HEK293 (cell line): ENCODE data around the gene PRR22.

ENCODE experiments used
- GLI2 ChIP-seq: fragments of 450-650 bp; formaldehyde crosslinking; IDR thresholded peaks from 2 replicates; pipeline ENCODE4; 2017; ENCODE audit warnings: missing biosample characterization, missing genetic modification characterization, low read depth, borderline replicate concordance
- KLF9 ChIP-seq: fragments of 450-650 bp; formaldehyde crosslinking; IDR thresholded peaks from 2 replicates; pipeline ENCODE4 v1.5.1; 2016; ENCODE audit warnings: missing biosample characterization, missing genetic modification characterization, low read depth
- SCRT2 ChIP-seq: fragments of 450-650 bp; formaldehyde crosslinking; IDR thresholded peaks from 2 replicates; pipeline ENCODE4 v1.5.1; 2016; ENCODE audit warnings: missing biosample characterization, missing genetic modification characterization
- ZBTB44 ChIP-seq: fragments of 450-650 bp; IDR thresholded peaks from 2 replicates; pipeline ENCODE4 v1.5.1; 2018; ENCODE audit warnings: missing biosample characterization, mild to moderate bottlenecking, missing genetic modification characterization
- ZIC2 ChIP-seq: fragments of 450-650 bp; formaldehyde crosslinking; IDR thresholded peaks from 2 replicates; pipeline ENCODE4 v1.5.1; 2016; ENCODE audit warnings: missing biosample characterization, missing genetic modification characterization
- ZNF146 ChIP-seq: fragments of 450-650 bp; formaldehyde crosslinking; IDR thresholded peaks from 2 replicates; pipeline ENCODE4 v1.5.1; 2016; ENCODE audit warnings: missing biosample characterization, missing genetic modification characterization
- ZNF174 ChIP-seq: fragments of 450-650 bp; formaldehyde crosslinking; IDR thresholded peaks from 2 replicates; pipeline ENCODE4 v1.5.0; 2017; ENCODE audit warnings: missing biosample characterization, mild to moderate bottlenecking, missing genetic modification characterization
- ZNF175 ChIP-seq: fragments of 450-650 bp; formaldehyde crosslinking; IDR thresholded peaks from 2 replicates; pipeline ENCODE4 v1.5.1; 2016; ENCODE audit warnings: missing biosample characterization, missing genetic modification characterization
- ZNF292 ChIP-seq: fragments of 450-650 bp; formaldehyde crosslinking; IDR thresholded peaks from 2 replicates; pipeline ENCODE4 v1.5.1; 2016; ENCODE audit warnings: low read depth, missing biosample characterization, missing genetic modification characterization, borderline replicate concordance
- ZNF302 ChIP-seq: fragments of 450-650 bp; formaldehyde crosslinking; IDR thresholded peaks from 2 replicates; pipeline ENCODE4 v1.5.1; 2016; ENCODE audit warnings: missing biosample characterization, missing genetic modification characterization, low read depth
- ZNF341 ChIP-seq: fragments of 450-650 bp; formaldehyde crosslinking; IDR thresholded peaks from 2 replicates; pipeline ENCODE4; 2016; ENCODE audit warnings: low read depth, missing biosample characterization, missing genetic modification characterization
- ZNF391 ChIP-seq: fragments of 450-650 bp; formaldehyde crosslinking; IDR thresholded peaks from 2 replicates; pipeline ENCODE4 v1.5.1; 2016; ENCODE audit warnings: low read depth, missing biosample characterization, missing genetic modification characterization, borderline replicate concordance
- ZNF521 ChIP-seq: fragments of 450-650 bp; formaldehyde crosslinking; IDR thresholded peaks from 2 replicates; pipeline ENCODE4 v1.5.1; 2017; ENCODE audit warnings: missing biosample characterization, mild to moderate bottlenecking, missing genetic modification characterization
- ZNF530 ChIP-seq: fragments of 450-650 bp; formaldehyde crosslinking; IDR thresholded peaks from 2 replicates; pipeline ENCODE4 v1.5.1; 2016; ENCODE audit warnings: low read depth, missing biosample characterization, missing genetic modification characterization
- ZNF544 ChIP-seq: fragments of 450-650 bp; formaldehyde crosslinking; IDR thresholded peaks from 2 replicates; pipeline ENCODE4 v1.5.0; 2017; ENCODE audit warnings: missing biosample characterization, missing genetic modification characterization
- ZNF610 ChIP-seq: fragments of 450-650 bp; formaldehyde crosslinking; IDR thresholded peaks from 2 replicates; pipeline ENCODE4 v1.5.1; 2016; ENCODE audit warnings: missing biosample characterization, missing genetic modification characterization, borderline replicate concordance
- ZNF624 ChIP-seq: fragments of 450-650 bp; formaldehyde crosslinking; IDR thresholded peaks from 2 replicates; pipeline ENCODE4 v1.5.1; 2017; ENCODE audit warnings: missing biosample characterization, missing genetic modification characterization
- ZNF658 ChIP-seq: fragments of 450-650 bp; formaldehyde crosslinking; IDR thresholded peaks from 2 replicates; pipeline ENCODE4; 2016; ENCODE audit warnings: missing biosample characterization, missing genetic modification characterization
- ZNF677 ChIP-seq: fragments of 450-650 bp; IDR thresholded peaks from 2 replicates; pipeline ENCODE4 v1.5.0; 2018; ENCODE audit warnings: missing biosample characterization, mild to moderate bottlenecking, missing genetic modification characterization, moderate library complexity
- ZNF692 ChIP-seq: fragments of 450-650 bp; formaldehyde crosslinking; IDR thresholded peaks from 2 replicates; pipeline ENCODE4 v1.5.1; 2016; ENCODE audit warnings: missing biosample characterization, missing genetic modification characterization
- ZNF777 ChIP-seq: fragments of 450-650 bp; formaldehyde crosslinking; IDR thresholded peaks from 2 replicates; pipeline ENCODE4 v1.5.1; 2017; ENCODE audit warnings: missing biosample characterization, missing genetic modification characterization, borderline replicate concordance
- ZSCAN23 ChIP-seq: fragments of 450-650 bp; formaldehyde crosslinking; IDR thresholded peaks from 2 replicates; pipeline ENCODE4 v1.5.1; 2016; ENCODE audit warnings: missing biosample characterization, missing genetic modification characterization
- TF ChIP-seq, protein P1 (sequence below): sonication (generic); formaldehyde crosslinking; IDR thresholded peaks from 2 replicates; pipeline ENCODE4 v1.8.1; 2022; ENCODE audit warnings: mild to moderate bottlenecking, moderate library complexity, missing genetic modification reagents
- TF ChIP-seq, protein P2 (sequence below): fragments of 450-650 bp; formaldehyde crosslinking; IDR thresholded peaks from 2 replicates; pipeline ENCODE4; 2016; ENCODE audit warnings: missing biosample characterization, missing genetic modification characterization
- TF ChIP-seq, protein P3 (sequence below): fragments of 450-650 bp; formaldehyde crosslinking; IDR thresholded peaks from 2 replicates; pipeline ENCODE4 v1.5.1; 2017; ENCODE audit warnings: missing biosample characterization, missing genetic modification characterization
- TF ChIP-seq, protein P4 (sequence below): fragments of 450-650 bp; formaldehyde crosslinking; IDR thresholded peaks from 2 replicates; pipeline ENCODE4 v1.5.1; 2016; ENCODE audit warnings: missing biosample characterization, missing genetic modification characterization, borderline replicate concordance

PRR22 gene

GRCh38 chr19:5827891-5828660, 43.5 kb upstream of the PRR22 start (continued):
- TF ChIP-seq, protein P1, sequence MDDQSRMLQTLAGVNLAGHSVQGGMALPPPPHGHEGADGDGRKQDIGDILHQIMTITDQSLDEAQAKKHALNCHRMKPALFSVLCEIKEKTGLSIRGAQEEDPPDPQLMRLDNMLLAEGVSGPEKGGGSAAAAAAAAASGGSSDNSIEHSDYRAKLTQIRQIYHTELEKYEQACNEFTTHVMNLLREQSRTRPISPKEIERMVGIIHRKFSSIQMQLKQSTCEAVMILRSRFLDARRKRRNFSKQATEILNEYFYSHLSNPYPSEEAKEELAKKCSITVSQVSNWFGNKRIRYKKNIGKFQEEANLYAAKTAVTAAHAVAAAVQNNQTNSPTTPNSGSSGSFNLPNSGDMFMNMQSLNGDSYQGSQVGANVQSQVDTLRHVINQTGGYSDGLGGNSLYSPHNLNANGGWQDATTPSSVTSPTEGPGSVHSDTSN = 0 out of 2 replicates have a peak, but pooled peaks have one; percentile 60
- no peak for TF ChIP-seq ZNF302 (tag by site-specific recombination)
- no peak for TF ChIP-seq ZNF175
- TF ChIP-seq ZNF692 (tag by site-specific recombination) = peak; percentile 91
- no peak for TF ChIP-seq ZNF174 (tag by site-specific recombination)
- TF ChIP-seq ZNF530 (tag by site-specific recombination) = no peak
- peak; percentile 73; the same call in 1 of the 2 replicates for TF ChIP-seq ZSCAN23 (tag by site-specific recombination)
- TF ChIP-seq SCRT2 (tag by site-specific recombination) = no peak
- TF ChIP-seq ZBTB44 (tag by site-specific recombination) = 0 out of 2 replicates have a peak, but pooled peaks have one; percentile 6
- TF ChIP-seq ZIC2 (tag by site-specific recombination) = peak; percentile 47; the same call in 1 of the 2 replicates
- TF ChIP-seq ZNF610 (tag by site-specific recombination) = peak; percentile 64; the same call in 1 of the 2 replicates
- TF ChIP-seq ZNF341 (tag by site-specific recombination) = no peak; the same call in 1 of the 2 replicates
- no peak for TF ChIP-seq ZNF544 (tag by site-specific recombination)
- TF ChIP-seq ZNF777 (tag by site-specific recombination) = peak; percentile 58; the same call in 1 of the 2 replicates
- TF ChIP-seq ZNF658 (tag by site-specific recombination) = no peak
- TF ChIP-seq KLF9 (tag by site-specific recombination) = peak; percentile 73
- no peak for TF ChIP-seq ZNF292 (tag by site-specific recombination)
- TF ChIP-seq ZNF677 (tag by site-specific recombination) = 0 out of 2 replicates have a peak, but pooled peaks have one; percentile 50
- TF ChIP-seq, protein P2, sequence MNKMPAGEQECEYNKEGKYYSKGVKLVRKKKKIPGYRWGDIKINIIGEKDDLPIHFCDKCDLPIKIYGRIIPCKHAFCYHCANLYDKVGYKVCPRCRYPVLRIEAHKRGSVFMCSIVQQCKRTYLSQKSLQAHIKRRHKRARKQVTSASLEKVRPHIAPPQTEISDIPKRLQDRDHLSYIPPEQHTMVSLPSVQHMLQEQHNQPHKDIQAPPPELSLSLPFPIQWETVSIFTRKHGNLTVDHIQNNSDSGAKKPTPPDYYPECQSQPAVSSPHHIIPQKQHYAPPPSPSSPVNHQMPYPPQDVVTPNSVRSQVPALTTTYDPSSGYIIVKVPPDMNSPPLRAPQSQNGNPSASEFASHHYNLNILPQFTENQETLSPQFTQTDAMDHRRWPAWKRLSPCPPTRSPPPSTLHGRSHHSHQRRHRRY (tag by site-specific recombination) = 0 out of 2 replicates have a peak, but pooled peaks have one; percentile 86
- TF ChIP-seq GLI2 (tag by site-specific recombination) = no peak
- TF ChIP-seq, protein P3, sequence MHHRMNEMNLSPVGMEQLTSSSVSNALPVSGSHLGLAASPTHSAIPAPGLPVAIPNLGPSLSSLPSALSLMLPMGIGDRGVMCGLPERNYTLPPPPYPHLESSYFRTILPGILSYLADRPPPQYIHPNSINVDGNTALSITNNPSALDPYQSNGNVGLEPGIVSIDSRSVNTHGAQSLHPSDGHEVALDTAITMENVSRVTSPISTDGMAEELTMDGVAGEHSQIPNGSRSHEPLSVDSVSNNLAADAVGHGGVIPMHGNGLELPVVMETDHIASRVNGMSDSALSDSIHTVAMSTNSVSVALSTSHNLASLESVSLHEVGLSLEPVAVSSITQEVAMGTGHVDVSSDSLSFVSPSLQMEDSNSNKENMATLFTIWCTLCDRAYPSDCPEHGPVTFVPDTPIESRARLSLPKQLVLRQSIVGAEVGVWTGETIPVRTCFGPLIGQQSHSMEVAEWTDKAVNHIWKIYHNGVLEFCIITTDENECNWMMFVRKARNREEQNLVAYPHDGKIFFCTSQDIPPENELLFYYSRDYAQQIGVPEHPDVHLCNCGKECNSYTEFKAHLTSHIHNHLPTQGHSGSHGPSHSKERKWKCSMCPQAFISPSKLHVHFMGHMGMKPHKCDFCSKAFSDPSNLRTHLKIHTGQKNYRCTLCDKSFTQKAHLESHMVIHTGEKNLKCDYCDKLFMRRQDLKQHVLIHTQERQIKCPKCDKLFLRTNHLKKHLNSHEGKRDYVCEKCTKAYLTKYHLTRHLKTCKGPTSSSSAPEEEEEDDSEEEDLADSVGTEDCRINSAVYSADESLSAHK = no peak
- TF ChIP-seq, protein P4, sequence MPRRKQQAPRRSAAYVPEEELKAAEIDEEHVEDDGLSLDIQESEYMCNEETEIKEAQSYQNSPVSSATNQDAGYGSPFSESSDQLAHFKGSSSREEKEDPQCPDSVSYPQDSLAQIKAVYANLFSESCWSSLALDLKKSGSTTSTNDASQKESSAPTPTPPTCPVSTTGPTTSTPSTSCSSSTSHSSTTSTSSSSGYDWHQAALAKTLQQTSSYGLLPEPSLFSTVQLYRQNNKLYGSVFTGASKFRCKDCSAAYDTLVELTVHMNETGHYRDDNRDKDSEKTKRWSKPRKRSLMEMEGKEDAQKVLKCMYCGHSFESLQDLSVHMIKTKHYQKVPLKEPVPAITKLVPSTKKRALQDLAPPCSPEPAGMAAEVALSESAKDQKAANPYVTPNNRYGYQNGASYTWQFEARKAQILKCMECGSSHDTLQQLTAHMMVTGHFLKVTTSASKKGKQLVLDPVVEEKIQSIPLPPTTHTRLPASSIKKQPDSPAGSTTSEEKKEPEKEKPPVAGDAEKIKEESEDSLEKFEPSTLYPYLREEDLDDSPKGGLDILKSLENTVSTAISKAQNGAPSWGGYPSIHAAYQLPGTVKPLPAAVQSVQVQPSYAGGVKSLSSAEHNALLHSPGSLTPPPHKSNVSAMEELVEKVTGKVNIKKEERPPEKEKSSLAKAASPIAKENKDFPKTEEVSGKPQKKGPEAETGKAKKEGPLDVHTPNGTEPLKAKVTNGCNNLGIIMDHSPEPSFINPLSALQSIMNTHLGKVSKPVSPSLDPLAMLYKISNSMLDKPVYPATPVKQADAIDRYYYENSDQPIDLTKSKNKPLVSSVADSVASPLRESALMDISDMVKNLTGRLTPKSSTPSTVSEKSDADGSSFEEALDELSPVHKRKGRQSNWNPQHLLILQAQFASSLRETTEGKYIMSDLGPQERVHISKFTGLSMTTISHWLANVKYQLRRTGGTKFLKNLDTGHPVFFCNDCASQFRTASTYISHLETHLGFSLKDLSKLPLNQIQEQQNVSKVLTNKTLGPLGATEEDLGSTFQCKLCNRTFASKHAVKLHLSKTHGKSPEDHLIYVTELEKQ (tag by site-specific recombination) = no peak
- no peak for TF ChIP-seq ZNF624
- peak; percentile 93; the same call in 1 of the 2 replicates for TF ChIP-seq ZNF391 (tag by site-specific recombination)
- TF ChIP-seq ZNF146 = 0 out of 2 replicates have a peak, but pooled peaks have one; percentile 13
- TF ChIP-seq ZNF521 (tag by site-specific recombination) = no peak
